Hepatocyte (in vitro differentiated cells): ENCODE results near the gene KDELR3. TPM values are rescaled to one million over a fixed set of nuclear protein-coding genes. Genes with fewer than 3 reads are reported as not detected.

ENCODE experiments used
- DNase-seq: peaks from one replicate; pipeline ENCODE4 v3.0.0-alpha.2; 2016; ENCODE audit warnings: low spot score
- H2AFZ ChIP-seq: fragments of 200-600 bp; sonication (generic); 2 replicates; pipeline ENCODE4 v1.6.0; 2016; ENCODE audit warnings: antibody characterized with exemption, mild to moderate bottlenecking
- H3K27ac ChIP-seq: fragments of 200-600 bp; sonication (generic); 2 replicates; pipeline ENCODE4 v1.5.1; 2016; ENCODE audit warnings: mild to moderate bottlenecking
- H3K27me3 ChIP-seq: fragments of 200-600 bp; sonication (generic); 2 replicates; pipeline ENCODE4 v1.6.1; 2016
- H3K36me3 ChIP-seq: fragments of 200-600 bp; sonication (generic); replicated peaks from 2 replicates; pipeline ENCODE4 v1.5.1; 2016; ENCODE audit warnings: low read depth; ENCODE audit not compliant: insufficient read depth
- H3K4me1 ChIP-seq: fragments of 200-600 bp; sonication (generic); 2 replicates; pipeline ENCODE4 v1.5.1; 2016; ENCODE audit warnings: mild to moderate bottlenecking, moderate library complexity; ENCODE audit not compliant: insufficient read depth
- H3K4me2 ChIP-seq: fragments of 200-600 bp; sonication (generic); 2 replicates; pipeline ENCODE4 v1.6.0; 2016
- H3K4me3 ChIP-seq: fragments of 200-600 bp; sonication (generic); 2 replicates; pipeline ENCODE4 v1.5.1; 2016; ENCODE audit warnings: mild to moderate bottlenecking
- H3K79me2 ChIP-seq: fragments of 200-600 bp; sonication (generic); 2 replicates; pipeline ENCODE4 v1.6.0; 2017; ENCODE audit warnings: mild to moderate bottlenecking
- H3K9me2 ChIP-seq: fragments of 200-600 bp; sonication (generic); replicated peaks from 2 replicates; pipeline ENCODE4 v1.6.0; 2017; ENCODE audit warnings: mild to moderate bottlenecking; ENCODE audit not compliant: insufficient read depth
- H3K9me3 ChIP-seq: fragments of 200-600 bp; sonication (generic); 2 replicates; pipeline ENCODE4 v1.5.1; 2016; ENCODE audit warnings: low read depth, mild to moderate bottlenecking
- H4K20me1 ChIP-seq: fragments of 200-600 bp; sonication (generic); 2 replicates; pipeline ENCODE4 v1.6.0; 2016; ENCODE audit warnings: mild to moderate bottlenecking; ENCODE audit not compliant: insufficient read depth, poor library complexity, severe bottlenecking
- EZH2 ChIP-seq: fragments of 200-600 bp; sonication (generic); IDR thresholded peaks from 2 replicates; pipeline ENCODE4 v1.6.1; 2016; ENCODE audit warnings: antibody characterized with exemption, mild to moderate bottlenecking, borderline replicate concordance
- EZH2phosphoT487 ChIP-seq: fragments of 200-600 bp; sonication (generic); IDR thresholded peaks from one replicate; pipeline ENCODE4 v1.6.1; 2018; ENCODE audit warnings: antibody characterized with exemption, mild to moderate bottlenecking, low read depth, moderate library complexity; ENCODE audit not compliant: unreplicated experiment, severe bottlenecking
- WGBS: methylation state at CpG from one replicate; pipeline ENCODE4 v1.1.6; 2016; ENCODE audit warnings: low lambda C conversion rate; ENCODE audit errors: missing lambda C conversion rate; 5-methylcytosine and 5-hydroxymethylcytosine counted together
- polyA plus RNA-seq: library from polyadenylated mRNA; unstranded; fragments of >200 nt; fragmentation: Nextera tagmentation; extraction: Ambion mirVana; gene quantifications from 2 replicates; pipeline ENCODE4 v1.2.1, GENCODE V29; 2016
- total RNA-seq: library from RNA; depleted of rRNA; stranded (reverse); fragments of >200 nt; gene quantifications from 2 replicates; pipeline ENCODE4 v1.2.3, GENCODE V29; 2014
- TF ChIP-seq, protein P1 (sequence below): fragments of 200-600 bp; sonication (generic); IDR thresholded peaks from 2 replicates; pipeline ENCODE4 v1.5.1; 2016; ENCODE audit warnings: antibody characterized with exemption, mild to moderate bottlenecking; ENCODE audit not compliant: poor library complexity

Gene KDELR3
- total and polyA plus RNA-seq, 2 experiments from 2014 or later, result 92.4 to 171 TPM

DNA sequence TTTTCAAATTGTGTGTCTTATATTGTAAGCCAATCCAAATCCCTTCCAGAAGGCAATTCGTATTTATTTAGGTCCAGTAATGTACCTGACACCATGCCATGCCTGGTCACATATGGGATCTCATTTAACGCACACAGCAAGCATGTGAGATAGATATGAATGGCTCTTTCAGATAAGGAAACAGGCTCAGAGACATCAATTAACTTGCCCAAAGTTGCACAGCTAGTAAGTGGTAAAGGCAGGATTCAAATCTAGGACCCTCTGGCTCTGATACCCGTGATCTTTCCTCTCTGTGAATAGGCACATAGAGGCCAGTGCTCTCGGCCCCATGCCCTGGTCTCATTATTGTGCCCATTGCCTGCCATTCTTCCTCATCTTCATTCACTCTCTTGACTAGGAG lies 47.2 kb upstream of the KDELR3 start:
- H3K79me2 ChIP-seq, result no peaks in the 10 kb centered on the region
- TF ChIP-seq, protein P1, sequence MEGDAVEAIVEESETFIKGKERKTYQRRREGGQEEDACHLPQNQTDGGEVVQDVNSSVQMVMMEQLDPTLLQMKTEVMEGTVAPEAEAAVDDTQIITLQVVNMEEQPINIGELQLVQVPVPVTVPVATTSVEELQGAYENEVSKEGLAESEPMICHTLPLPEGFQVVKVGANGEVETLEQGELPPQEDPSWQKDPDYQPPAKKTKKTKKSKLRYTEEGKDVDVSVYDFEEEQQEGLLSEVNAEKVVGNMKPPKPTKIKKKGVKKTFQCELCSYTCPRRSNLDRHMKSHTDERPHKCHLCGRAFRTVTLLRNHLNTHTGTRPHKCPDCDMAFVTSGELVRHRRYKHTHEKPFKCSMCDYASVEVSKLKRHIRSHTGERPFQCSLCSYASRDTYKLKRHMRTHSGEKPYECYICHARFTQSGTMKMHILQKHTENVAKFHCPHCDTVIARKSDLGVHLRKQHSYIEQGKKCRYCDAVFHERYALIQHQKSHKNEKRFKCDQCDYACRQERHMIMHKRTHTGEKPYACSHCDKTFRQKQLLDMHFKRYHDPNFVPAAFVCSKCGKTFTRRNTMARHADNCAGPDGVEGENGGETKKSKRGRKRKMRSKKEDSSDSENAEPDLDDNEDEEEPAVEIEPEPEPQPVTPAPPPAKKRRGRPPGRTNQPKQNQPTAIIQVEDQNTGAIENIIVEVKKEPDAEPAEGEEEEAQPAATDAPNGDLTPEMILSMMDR, result no peak
- TF ChIP-seq EZH2, result no peak
- no peak for TF ChIP-seq EZH2phosphoT487
- H3K36me3 ChIP-seq, result no peaks in the 10 kb centered on the region
- DNase-seq, result no peak
- H3K9me3 ChIP-seq, result no peaks in the 10 kb centered on the region
- WGBS, result 88% methylated on average over 4 of the region's 4 CpGs
- no peak overlapping the region for H3K4me2 ChIP-seq
- H3K4me3 ChIP-seq, result no peak overlapping the region
- no peaks in the 10 kb centered on the region for H3K9me2 ChIP-seq
- H3K27ac ChIP-seq, result no peak overlapping the region
- no peaks in the 10 kb centered on the region for H3K27me3 ChIP-seq
- no peak overlapping the region for H2AFZ ChIP-seq
- peaks cover 4% of the 10 kb centered on the region for H3K4me1 ChIP-seq
- H4K20me1 ChIP-seq, result no peaks in the 10 kb centered on the region

DNA sequence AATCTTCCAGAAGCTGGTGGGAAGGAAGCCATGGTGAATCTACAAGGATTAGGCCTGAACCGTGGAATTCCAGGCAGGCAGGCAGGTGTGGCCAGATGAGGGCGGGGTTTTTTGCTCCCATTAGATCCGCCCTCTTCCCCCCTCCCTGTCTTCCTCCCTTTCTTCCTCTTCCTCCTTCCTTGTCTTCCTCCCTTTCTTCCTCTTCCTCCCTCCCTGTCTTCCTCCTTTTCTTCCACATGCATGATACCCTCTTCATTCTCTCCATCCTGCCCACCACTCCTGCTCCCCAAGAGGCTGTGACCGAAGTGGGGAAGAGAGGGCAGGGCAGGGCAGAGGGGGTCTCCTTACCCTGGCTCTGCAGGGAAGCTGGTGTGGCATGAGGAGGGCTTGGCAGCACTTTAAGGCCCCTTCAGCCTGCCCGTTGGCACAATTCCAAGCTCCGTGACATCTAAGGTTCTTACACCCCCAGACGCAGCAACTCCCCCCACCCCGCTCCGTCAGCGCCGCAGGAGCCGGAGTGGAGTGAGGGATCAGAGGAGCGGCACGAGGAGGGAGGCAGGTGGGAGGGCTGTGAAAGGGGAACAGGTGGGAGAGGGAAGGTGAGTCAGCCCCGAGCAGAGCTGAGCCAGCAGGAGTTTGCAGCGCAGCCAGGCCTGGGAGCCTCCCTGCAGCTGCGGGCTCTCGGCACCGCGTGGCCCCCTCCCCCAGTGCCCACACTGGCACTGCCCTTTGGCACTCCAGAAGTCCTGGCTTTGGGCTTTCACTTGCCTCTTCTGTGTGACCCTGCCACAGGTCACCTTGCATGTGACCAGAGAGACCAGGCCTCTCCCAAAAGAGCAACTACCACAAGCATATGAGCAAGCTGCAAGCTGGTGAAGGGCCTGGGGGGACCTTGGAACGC lies 45.0 kb upstream of the KDELR3 start:
- Histone ChIP-seq H3K4me2 (no peak overlapping the region), H2AFZ (no peak overlapping the region), H3K9me3 (no peaks in the 10 kb centered on the region), H3K4me3 (no peak overlapping the region), H3K9me2 (no peaks in the 10 kb centered on the region), H3K79me2 (no peaks in the 10 kb centered on the region), H3K4me1 (peaks cover 4% of the 10 kb centered on the region), H3K27me3 (no peaks in the 10 kb centered on the region), H3K27ac (no peak overlapping the region), H4K20me1 (no peaks in the 10 kb centered on the region), H3K36me3 (no peaks in the 10 kb centered on the region)
- 86% methylated on average over 21 of the region's 21 CpGs for WGBS
- no peak for DNase-seq
- TF ChIP-seq, protein P1, result no peak
- no peak for TF ChIP-seq EZH2
- TF ChIP-seq EZH2phosphoT487, result no peak

DNA sequence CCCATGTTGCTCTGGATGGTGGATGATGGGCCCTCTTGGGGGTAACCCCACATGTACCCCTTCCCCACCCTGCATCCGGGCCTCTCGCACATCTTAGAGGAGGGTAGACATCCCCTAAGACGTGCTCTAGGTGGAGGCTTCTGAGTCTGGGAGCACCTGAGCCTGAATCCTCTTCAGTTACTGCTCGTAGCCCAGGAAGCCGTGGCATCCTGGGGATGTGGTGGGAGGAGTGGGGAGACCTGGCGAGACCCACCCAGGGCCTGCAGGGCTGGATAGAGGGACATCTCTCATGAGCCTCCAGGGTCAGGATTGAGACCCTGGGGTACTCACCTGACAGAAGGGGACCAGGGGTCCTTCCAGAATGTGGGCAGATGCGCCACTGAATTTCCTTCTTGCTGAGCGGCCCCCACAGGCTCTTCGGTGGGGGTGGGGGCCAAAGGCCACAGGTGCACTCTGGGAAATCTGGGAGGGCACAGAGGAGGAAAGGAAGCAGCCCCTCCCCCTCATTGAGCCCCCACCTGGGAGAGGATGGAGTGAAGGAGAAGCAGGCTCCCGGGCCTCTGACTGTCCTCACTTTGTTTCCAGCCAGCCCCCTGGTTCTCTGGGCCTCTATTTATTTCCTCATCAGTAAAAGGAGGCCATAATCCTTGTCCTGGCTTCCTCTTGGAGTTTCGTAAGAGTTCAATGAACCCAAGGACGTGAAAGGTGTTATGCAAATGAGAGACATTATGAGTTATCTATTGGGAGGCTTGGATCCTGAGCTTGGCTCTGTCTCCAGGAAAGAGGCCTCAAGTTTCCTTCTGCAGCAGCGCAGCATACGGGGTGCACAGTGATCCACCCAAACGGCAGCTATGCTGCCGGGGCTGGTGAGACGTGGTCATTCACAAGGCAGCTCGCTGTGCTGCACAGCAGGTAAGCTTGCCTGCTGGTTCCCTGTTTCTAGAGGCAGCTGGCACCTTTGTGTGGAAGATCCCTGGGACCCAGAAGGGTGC lies 44.1 kb upstream of the KDELR3 start:
- no peak overlapping the region for H3K4me3 ChIP-seq
- no peak overlapping the region for H2AFZ ChIP-seq
- TF ChIP-seq, protein P1, result no peak
- TF ChIP-seq EZH2 (no peak), EZH2phosphoT487 (no peak)
- H3K4me1 ChIP-seq, result peaks cover 4% of the 10 kb centered on the region
- no peaks in the 10 kb centered on the region for H3K36me3 ChIP-seq
- H3K9me3 ChIP-seq, result no peaks in the 10 kb centered on the region
- WGBS, result 81% methylated on average over 16 of the region's 18 CpGs
- no peaks in the 10 kb centered on the region for H4K20me1 ChIP-seq
- peak; percentile 58 for DNase-seq
- H3K79me2 ChIP-seq, result no peaks in the 10 kb centered on the region
- H3K27ac ChIP-seq, result peak overlapping the region; percentile 27
- H3K9me2 ChIP-seq, result no peaks in the 10 kb centered on the region
- no peak overlapping the region for H3K4me2 ChIP-seq
- no peaks in the 10 kb centered on the region for H3K27me3 ChIP-seq
